GM18508 (cell line): ENCODE results near the gene ZBTB7A.

ENCODE experiments used
- ATAC-seq: cut with Tn5 transposase; IDR thresholded peaks from one replicate; pipeline ENCODE4 v1.9.1; 2021; ENCODE audit warnings: moderate number of reproducible peaks; ENCODE audit not compliant: insufficient read depth, unreplicated experiment

ZBTB7A gene

DNA sequence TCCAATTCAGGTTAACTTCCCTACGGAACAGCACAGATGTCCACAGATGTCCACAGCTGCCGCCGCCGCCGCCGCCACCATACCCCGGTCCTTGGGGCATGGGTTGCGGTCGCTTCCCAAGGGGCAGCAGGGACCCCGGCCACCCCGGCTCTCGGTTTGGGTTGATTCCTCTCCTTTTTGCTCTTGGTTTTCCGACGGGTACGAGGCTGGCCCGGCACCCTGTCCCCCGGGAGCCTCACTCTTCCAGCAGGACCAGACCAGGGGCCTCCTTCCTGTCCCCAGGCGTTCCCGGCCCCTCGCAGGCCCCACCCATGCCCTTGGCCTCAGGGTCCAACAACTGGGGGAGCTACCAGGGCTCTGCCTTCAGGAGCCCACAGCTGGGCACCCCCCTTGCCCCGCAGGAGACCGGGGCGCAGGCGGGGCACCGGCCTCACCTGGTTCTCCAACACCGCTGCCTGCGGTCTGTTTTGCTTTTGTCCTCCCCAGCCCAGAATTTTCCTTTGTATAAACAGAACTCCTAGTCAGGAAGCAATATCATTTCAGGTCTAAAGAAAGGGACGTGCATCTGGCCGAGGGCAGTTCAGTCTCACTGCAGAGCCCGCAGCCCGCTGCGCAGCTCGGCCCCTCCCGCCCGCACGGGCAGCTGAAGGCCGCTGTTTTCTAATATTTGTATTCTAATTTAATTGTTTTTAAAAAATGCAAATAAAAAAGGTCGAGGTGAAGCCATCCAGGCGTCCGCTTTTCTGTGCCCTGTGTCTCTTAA lies 27.9 kb downstream of the ZBTB7A start:
- ATAC-seq, result no peak

DNA sequence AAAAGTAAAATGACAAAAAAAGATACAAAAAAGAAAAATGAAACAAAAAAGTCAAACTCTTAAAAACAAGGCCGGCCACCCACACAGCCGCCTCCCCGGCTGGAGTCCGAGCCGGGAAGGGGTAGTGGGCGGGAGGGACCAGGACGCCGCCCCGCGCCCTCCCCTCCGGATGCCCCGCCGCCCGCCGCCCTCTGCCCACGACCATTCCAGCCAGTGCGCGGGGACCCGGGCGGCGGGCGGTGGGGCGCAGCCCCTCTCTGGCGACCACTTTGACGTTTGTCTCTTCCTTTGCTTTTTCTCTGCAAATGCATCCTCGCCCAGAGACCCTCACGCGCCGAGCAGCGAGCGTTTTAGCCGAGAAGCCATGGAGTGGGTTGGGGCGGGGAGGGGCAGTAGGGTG lies 28.6 kb downstream of the ZBTB7A start:
- ATAC-seq, result no peak

GRCh38 chr19:4037301-4037949 lies 29.3 kb downstream of the ZBTB7A start:
- ATAC-seq, result no peak

DNA sequence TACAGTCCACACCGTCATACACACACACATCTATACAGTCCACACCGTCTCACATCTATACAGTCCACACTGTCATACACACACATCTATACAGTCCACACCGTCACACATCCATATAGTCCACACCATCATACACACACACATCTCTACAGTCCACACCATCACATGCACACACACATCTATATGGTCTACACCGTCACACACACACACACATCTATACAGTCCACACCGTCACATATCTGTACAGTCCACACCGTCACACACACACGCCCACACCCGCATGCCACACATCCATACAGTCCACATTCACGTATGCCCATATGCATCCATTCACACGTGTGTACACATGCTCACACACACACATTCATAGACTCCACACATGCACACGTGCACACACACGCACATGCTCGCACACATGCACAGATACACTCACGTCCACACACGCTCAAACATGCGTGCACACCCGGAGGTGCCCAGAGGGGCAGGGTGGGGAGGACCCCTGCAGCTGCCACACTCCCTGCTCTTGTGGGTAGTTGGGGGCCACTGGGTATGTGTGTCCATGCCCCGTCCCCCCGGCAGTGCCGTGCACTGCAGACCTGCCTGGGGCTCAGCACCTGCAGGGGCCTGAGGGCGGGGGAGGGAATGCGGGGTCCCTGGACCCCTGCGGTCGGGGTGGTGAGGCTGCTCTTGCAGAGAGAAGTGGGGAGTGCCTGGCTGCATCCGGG lies 30.0 kb downstream of the ZBTB7A start:
- ATAC-seq, result no peak

DNA sequence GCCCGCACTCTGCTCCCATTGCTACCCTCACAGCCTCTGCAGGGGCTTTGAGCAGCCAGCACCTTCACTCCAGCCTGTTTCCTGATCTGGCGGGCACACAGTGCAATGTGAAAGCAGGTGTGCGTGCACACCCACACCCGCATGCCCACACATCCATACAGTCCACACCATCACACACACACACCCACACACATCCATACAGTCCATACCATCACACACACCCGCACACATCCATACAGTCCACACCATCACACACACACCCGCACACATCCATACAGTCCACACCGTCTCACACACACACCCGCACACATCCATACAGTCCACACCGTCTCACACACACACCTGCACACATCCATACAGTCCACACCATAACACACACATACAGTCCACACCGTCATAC lies 31.1 kb downstream of the ZBTB7A start:
- ATAC-seq, result no peak

GRCh38 chr19:4035018-4035566 lies 31.6 kb downstream of the ZBTB7A start:
- ATAC-seq, result no peak

- no peak for ATAC-seq
Observed at GRCh38 chr19:4034048-4035017, 32.4 kb downstream of the ZBTB7A start.

- no peak for ATAC-seq
Observed at GRCh38 chr19:4033028-4033956, 33.4 kb downstream of the ZBTB7A start.

DNA sequence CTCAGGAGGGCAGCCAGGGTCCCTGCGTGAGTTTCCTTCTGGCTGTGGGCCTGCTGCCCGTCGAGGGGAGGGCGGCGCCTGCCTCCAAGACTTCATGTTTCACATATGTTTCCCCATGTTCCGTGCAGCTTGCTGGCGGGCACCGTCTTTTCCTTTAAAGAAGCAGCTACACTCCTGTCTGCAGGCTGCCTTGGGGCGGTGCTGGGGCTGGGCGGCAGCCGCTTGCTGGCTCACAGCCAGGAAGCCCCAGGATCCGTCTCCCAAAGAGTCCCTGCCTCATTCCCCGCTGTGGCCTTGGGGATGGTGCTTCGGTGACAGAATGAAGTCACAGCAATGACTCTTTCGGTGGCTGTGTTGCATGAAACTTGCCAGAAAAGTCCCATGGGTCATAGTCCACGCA lies 34.3 kb downstream of the ZBTB7A start:
- no peak for ATAC-seq

GRCh38 chr19:4031420-4031819 lies 35.3 kb downstream of the ZBTB7A start:
- no peak for ATAC-seq

GRCh38 chr19:4030981-4031380 lies 35.7 kb downstream of the ZBTB7A start:
- ATAC-seq, result no peak

DNA sequence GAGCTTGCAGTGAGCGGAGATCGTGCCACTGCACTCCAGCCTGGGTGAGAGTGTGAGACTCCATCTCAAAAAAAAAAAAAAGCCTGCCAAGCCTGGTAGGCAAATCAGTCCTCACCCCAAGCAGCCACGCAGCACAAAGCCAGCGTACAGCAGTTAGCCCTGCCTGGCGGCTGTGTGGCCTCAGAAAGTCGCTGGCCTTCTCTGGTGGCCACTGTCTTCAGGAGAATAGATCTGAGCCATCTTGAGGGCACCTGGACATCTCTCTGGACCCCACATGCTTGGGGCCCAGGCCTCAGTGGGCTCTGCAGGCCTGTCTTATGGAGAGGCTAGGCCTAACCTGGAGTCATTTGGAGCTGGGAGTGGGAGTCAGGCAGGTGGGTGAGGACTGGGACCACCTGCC lies 36.1 kb downstream of the ZBTB7A start:
- ATAC-seq, result no peak

GRCh38 chr19:4029247-4029614 lies 37.5 kb downstream of the ZBTB7A start:
- no peak for ATAC-seq

GRCh38 chr19:4028334-4029246 lies 38.1 kb downstream of the ZBTB7A start:
- no peak for ATAC-seq

DNA sequence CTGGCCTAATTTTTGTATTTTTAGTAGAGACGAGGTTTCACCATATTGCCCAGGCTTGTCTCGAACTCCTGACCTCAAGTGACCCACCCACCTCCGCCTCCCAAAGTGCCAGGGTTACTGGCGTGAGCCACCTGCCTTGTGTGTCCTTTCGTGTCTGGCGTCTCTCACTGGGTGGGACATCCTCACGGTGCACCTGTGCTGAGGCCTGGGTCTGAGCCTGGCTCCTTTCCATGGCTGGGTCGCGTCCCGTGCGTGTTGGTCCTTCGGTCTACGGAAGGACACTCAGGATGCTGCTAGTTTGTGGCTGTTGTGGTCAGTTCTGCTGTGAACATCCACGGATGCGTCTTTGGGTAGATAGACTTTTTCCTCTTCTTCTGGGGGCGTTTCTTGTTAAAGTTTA lies 39.6 kb downstream of the ZBTB7A start:
- no peak for ATAC-seq

GRCh38 chr19:4025317-4025716 lies 41.4 kb downstream of the ZBTB7A start:
- no peak for ATAC-seq

DNA sequence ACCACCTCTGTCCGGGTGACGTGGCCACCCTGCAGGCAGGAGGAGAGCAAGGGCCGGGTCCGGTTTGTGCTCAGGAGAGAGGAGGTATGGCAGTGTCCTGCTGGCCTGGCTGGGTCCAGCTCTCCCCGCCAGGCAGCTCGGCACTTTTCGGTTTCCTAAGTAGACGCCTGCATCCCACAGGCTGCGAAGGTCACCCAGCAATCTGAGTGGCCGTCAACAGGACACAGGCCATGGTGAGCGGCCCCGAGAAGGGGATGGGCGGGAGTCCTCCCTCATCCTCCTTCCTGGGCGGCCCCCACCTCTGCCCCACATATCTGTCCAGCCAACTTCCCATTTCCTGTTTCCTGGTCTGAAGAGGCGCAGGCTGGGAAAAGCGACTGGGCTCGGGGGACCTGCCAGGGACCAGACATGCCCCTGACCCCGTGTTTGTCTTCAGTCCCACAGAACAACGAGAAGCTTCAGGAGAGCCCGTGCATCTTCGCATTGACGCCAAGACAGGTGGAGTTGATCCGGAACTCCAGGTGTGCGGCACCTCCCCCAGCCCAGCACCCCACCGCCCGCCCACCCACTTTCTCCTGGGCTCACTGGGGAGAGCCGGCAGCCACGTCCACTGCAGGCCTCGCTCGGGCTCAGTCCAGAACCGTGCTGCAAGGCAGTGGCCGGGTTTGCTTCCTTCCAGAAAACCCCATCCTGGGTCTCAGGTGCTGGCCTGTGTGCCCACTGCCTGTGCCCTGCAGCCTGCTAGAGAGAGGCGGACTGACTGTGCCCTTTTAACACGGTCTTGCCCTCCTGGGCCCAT lies 42.9 kb downstream of the ZBTB7A start:
- no peak for ATAC-seq
